CD4-positive, alpha-beta T cell (primary cell): Measurements from ENCODE around the gene EEPD1. TPM values are rescaled to one million over a fixed set of nuclear protein-coding genes. Genes with fewer than 3 reads are reported as not detected.

Experiments
- ATAC-seq: fragments of 200-7000 bp; cut with Tn5 transposase; one replicate; pipeline ENCODE4 v1.10.0; 2022; ENCODE audit warnings: mild to moderate bottlenecking; ENCODE audit not compliant: poor library complexity
- CTCF ChIA-PET: fragments of 350-600 bp; sonication (Branson Sonifier 250); formaldehyde crosslinking; loops from one replicate; lab custom pipeline; 2021; ENCODE audit warnings: antibody characterized with exemption, inconsistent platforms; lab: Charles Lee
- POLR2A ChIA-PET: fragments of 350-600 bp; sonication (Branson Sonifier 250); formaldehyde crosslinking; loops from one replicate; lab custom pipeline; 2021; ENCODE audit warnings: antibody characterized with exemption, inconsistent platforms; lab: Charles Lee
- DNase-seq, 14 experiments: peaks; one replicate each; pipeline ENCODE4 v3.0.0-alpha.2; 2013 to 2020; ENCODE audit warnings: mixed read lengths in 2 of 14
- H3K27ac ChIP-seq, 2 donors: one replicate each; pipeline versions ENCODE4 v1.5.1 to v1.7.0; 2013; ENCODE audit warnings: low read length in 2 of 2, low read depth in 1 of 2, mild to moderate bottlenecking in 1 of 2
- H3K27me3 ChIP-seq, 2 experiments: 1 replicate in 1 of 2; 2 replicates in 1 of 2; pipeline versions ENCODE4 v1.6.1 to v1.7.0; 2013; ENCODE audit warnings: low read length in 2 of 2, control low read depth in 1 of 2, mild to moderate bottlenecking in 1 of 2, moderate library complexity in 1 of 2; ENCODE audit not compliant: insufficient read depth in 2 of 2, control insufficient read depth in 1 of 2
- H3K36me3 ChIP-seq: one replicate; pipeline ENCODE4 v1.6.1; 2013; ENCODE audit warnings: low read length, control low read depth; ENCODE audit not compliant: insufficient read depth
- H3K4me1 ChIP-seq: one replicate; pipeline ENCODE4 v1.6.1; 2013; ENCODE audit warnings: low read length, control low read depth; ENCODE audit not compliant: insufficient read depth
- H3K4me3 ChIP-seq: one replicate; pipeline ENCODE4 v1.5.1; 2013; ENCODE audit warnings: mild to moderate bottlenecking, low read length, moderate library complexity
- H3K9me3 ChIP-seq, 2 experiments: 1 replicate in 1 of 2; 2 replicates in 1 of 2; pipeline versions ENCODE4 v1.6.1 to v1.7.0; 2013; ENCODE audit warnings: low read length in 2 of 2, mild to moderate bottlenecking in 2 of 2, control low read depth in 1 of 2, moderate library complexity in 1 of 2; ENCODE audit not compliant: control insufficient read depth in 1 of 2, insufficient read depth in 1 of 2
- H3K27ac Mint-ChIP-seq: one replicate; pipeline ENCODE4 v1.8.0; 2020; ENCODE audit warnings: mixed read lengths
- H3K27me3 Mint-ChIP-seq: one replicate; pipeline ENCODE4 v1.8.0; 2021; ENCODE audit warnings: mixed read lengths
- H3K36me3 Mint-ChIP-seq: one replicate; pipeline ENCODE4 v1.8.0; 2021; ENCODE audit warnings: low read depth, mixed read lengths
- H3K4me1 Mint-ChIP-seq: one replicate; pipeline ENCODE4 v1.8.0; 2021; ENCODE audit warnings: low read depth, mixed read lengths
- H3K4me3 Mint-ChIP-seq: one replicate; pipeline ENCODE4 v1.8.0; 2020; ENCODE audit warnings: mild to moderate bottlenecking, mixed read lengths
- H3K9me3 Mint-ChIP-seq: one replicate; pipeline ENCODE4 v1.8.0; 2020; ENCODE audit warnings: mixed read lengths
- CTCF ChIP-seq: fragments of 200-600 bp; IDR thresholded peaks from one replicate; pipeline ENCODE4 v1.8.0; 2022; ENCODE audit warnings: antibody characterized with exemption, mild to moderate bottlenecking
- intact Hi-C, 2 experiments: fragments of 100-400 bp; cut with DNase I in 1 of 2; cut with micrococcal nuclease in 1 of 2; formaldehyde crosslinking; loops; one replicate each; pipeline versions ENCODE4 v1.15.1 to v1.9.0; 2023 to 2025; cut with DNase I, micrococcal nuclease
- total RNA-seq, 174 experiments: library from RNA in 2 of 174; stranded (reverse) in 2 of 174; gene quantifications; one replicate each; pipeline ENCODE4 v1.2.3 and lab custom pipeline; 2021 to 2026

Gene EEPD1
- total RNA-seq, 2 experiments from 2014 or later: 4.4 to 4.6 TPM

- Mint-ChIP-seq H3K27me3 (no peaks in the 10 kb centered on the region), H3K36me3 (no peaks in the 10 kb centered on the region), H3K4me1 (peaks cover 7% of the 10 kb centered on the region), H3K27ac (no peak overlapping the region), H3K4me3 (no peak overlapping the region), H3K9me3 (no peaks in the 10 kb centered on the region)
- Histone ChIP-seq H3K4me1 (no peaks in the 10 kb centered on the region), H3K27ac (no peak overlapping the region), H3K27me3 (no peaks in the 10 kb centered on the region), H3K36me3 (no peaks in the 10 kb centered on the region), H3K4me3 (no peak overlapping the region), H3K9me3 (no peaks in the 10 kb centered on the region)
- TF ChIP-seq CTCF: no peak
- CTCF ChIA-PET: no interaction called here
- intact Hi-C loops: no loop called here
- no peak for ATAC-seq
- POLR2A ChIA-PET: no interaction called here
- no peak for DNase-seq
These were observed 156.2 kb downstream of the EEPD1 start for GRCh38 chr7:36309301-36309700.

DNA sequence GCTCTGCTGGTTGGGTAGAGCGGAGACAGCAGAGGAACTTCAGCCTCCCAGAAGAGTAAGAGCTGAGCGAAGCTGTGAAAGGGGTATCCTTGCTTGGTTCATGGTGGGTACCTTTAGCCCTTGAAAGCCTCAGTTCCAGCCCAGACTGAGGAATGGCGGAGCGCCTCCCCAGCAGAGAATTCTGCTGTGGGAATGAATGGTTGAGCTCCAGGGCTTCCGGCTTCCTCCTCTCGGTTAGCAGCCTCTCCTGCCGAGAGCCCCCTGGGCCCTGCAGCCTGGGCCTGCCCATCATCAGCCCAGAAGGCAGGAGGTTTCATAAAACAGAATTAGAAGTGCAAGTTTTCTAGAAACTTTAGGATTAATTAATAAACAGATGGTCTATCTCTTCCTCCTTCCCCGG is 156.7 kb downstream of the EEPD1 start:
- intact Hi-C loops: loop anchor here in 1 of 2 experiments (10.0 kb wide), 1 partner anchor 875 kb away; no protein-coding TSS in a partner anchor
- Histone ChIP-seq H3K4me1 (no peaks in the 10 kb centered on the region), H3K4me3 (no peak overlapping the region), H3K36me3 (no peaks in the 10 kb centered on the region), H3K27ac (no peak overlapping the region), H3K27me3 (no peaks in the 10 kb centered on the region), H3K9me3 (no peaks in the 10 kb centered on the region)
- H3K4me1 Mint-ChIP-seq: peaks cover 7% of the 10 kb centered on the region
- H3K4me3 Mint-ChIP-seq: no peak overlapping the region
- no peaks in the 10 kb centered on the region for H3K27me3 Mint-ChIP-seq
- no peak for ATAC-seq
- ChIA-PET CTCF (no interaction called here), POLR2A (no interaction called here)
- no peaks in the 10 kb centered on the region for H3K36me3 Mint-ChIP-seq
- no peak for TF ChIP-seq CTCF
- H3K9me3 Mint-ChIP-seq: no peaks in the 10 kb centered on the region
- H3K27ac Mint-ChIP-seq: no peak overlapping the region
- DNase-seq: no peak

DNA sequence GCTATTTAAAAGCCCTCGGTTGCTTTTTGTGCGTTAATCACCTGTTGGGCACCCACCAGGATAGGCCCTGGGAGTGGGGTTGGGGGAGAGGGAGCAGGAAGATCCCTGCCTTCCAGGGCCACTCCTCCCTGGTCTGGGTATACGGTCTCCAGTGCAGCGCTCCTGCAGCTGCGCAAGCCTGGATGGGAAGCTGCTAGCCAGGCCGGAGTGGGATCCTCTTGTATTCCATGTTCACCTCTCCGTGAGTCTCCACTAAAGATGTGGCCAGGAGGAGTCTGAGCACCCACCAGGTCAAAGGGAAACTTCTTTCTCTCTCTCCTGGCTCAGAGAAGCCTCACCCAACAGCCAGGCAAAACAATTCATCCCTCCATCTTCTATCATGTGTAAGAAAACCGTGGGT is 157.8 kb downstream of the EEPD1 start:
- H3K27me3 ChIP-seq: no peaks in the 10 kb centered on the region
- no peaks in the 10 kb centered on the region for H3K36me3 Mint-ChIP-seq
- no peak overlapping the region for H3K4me3 ChIP-seq
- H3K4me1 Mint-ChIP-seq: peaks cover 7% of the 10 kb centered on the region
- intact Hi-C loops: loop anchor here in 1 of 2 experiments (10.0 kb wide), 1 partner anchor 874 kb away; no protein-coding TSS in a partner anchor
- no peaks in the 10 kb centered on the region for H3K9me3 ChIP-seq
- H3K4me3 Mint-ChIP-seq: no peak overlapping the region
- H3K27ac Mint-ChIP-seq: no peak overlapping the region
- H3K36me3 ChIP-seq: no peaks in the 10 kb centered on the region
- DNase-seq (no peak), ATAC-seq (no peak)
- no peak for TF ChIP-seq CTCF
- ChIA-PET CTCF (no interaction called here), POLR2A (no interaction called here)
- H3K27ac ChIP-seq: no peak overlapping the region
- no peaks in the 10 kb centered on the region for H3K27me3 Mint-ChIP-seq
- no peaks in the 10 kb centered on the region for H3K4me1 ChIP-seq
- H3K9me3 Mint-ChIP-seq: no peaks in the 10 kb centered on the region
